IMR-90 (cell line): ENCODE results near the gene OBP2A. TPM values are rescaled to one million over a fixed set of nuclear protein-coding genes. Genes with fewer than 3 reads are reported as not detected.

Experiments
- ATAC-seq: fragments of 200-7000 bp; cut with Tn5 transposase; 2 replicates; pipeline ENCODE4 v1.9.1; 2020; ENCODE audit warnings: low read depth, mild to moderate bottlenecking, moderate library complexity
- BruUV-seq: library from RNA; stranded (reverse); fragments of 400-500 nt; replicated peaks from 2 replicates; lab custom pipeline; 2021; lab: Mats Ljungman, UMichigan
- CTCF ChIA-PET: fragments of 300-600 bp; formaldehyde crosslinking; extraction: SDS; loops from one replicate; lab custom pipeline; 2021; ENCODE audit warnings: antibody characterized with exemption; lab: Yijun Ruan, JAX
- POLR2A ChIA-PET: fragments of 300-600 bp; sonication (Branson Sonifier 250); formaldehyde crosslinking; loops from one replicate; lab custom pipeline; 2022; ENCODE audit warnings: antibody characterized with exemption; ENCODE audit not compliant: unreplicated experiment; lab: Charles Lee
- DNase-seq: peaks from one replicate; pipeline ENCODE4 v3.0.0; 2013
- H2AFZ ChIP-seq: replicated peaks from 2 replicates; pipeline ENCODE3; 2013; ENCODE audit warnings: low read length, mild to moderate bottlenecking; ENCODE audit not compliant: poor library complexity
- H2AK5ac ChIP-seq: 2 replicates; pipeline ENCODE4 v1.6.1; 2013; ENCODE audit warnings: low read depth, low read length, inconsistent platforms
- H2AK9ac ChIP-seq: replicated peaks from 2 replicates; pipeline ENCODE3; 2013; ENCODE audit warnings: mild to moderate bottlenecking, low read depth, low read length, moderate library complexity; ENCODE audit not compliant: poor library complexity
- H2BK120ac ChIP-seq: 2 replicates; pipeline ENCODE4 v1.6.1; 2013; ENCODE audit warnings: low read depth, low read length, inconsistent platforms
- H2BK15ac ChIP-seq: 3 replicates; pipeline ENCODE4 v1.6.1; 2013; ENCODE audit warnings: low read depth, low read length, inconsistent platforms
- H2BK20ac ChIP-seq: 2 replicates; pipeline ENCODE4 v1.6.1; 2013; ENCODE audit warnings: low read depth, mild to moderate bottlenecking, inconsistent platforms, low read length, moderate library complexity
- H2BK5ac ChIP-seq: 2 replicates; pipeline ENCODE4 v1.6.1; 2013; ENCODE audit warnings: mild to moderate bottlenecking, low read depth, low read length, inconsistent platforms; ENCODE audit not compliant: poor library complexity, severe bottlenecking
- H3K14ac ChIP-seq: replicated peaks from 2 replicates; pipeline ENCODE4 v1.6.1; 2013; ENCODE audit warnings: low read depth, low read length, inconsistent platforms
- H3K18ac ChIP-seq: 2 replicates; pipeline ENCODE4 v1.6.1; 2013; ENCODE audit warnings: low read depth, low read length, control low read depth
- H3K23ac ChIP-seq: 2 replicates; pipeline ENCODE4 v1.6.1; 2013; ENCODE audit warnings: low read depth, low read length, inconsistent platforms
- H3K27ac ChIP-seq: 2 replicates; pipeline ENCODE4 v1.5.1; 2013; ENCODE audit warnings: mild to moderate bottlenecking, control low read depth, low read length; ENCODE audit not compliant: insufficient read depth
- H3K27me3 ChIP-seq: 2 replicates; pipeline ENCODE4 v1.6.1; 2013; ENCODE audit warnings: low read length; ENCODE audit not compliant: control insufficient read depth, insufficient read depth
- H3K36me3 ChIP-seq: 2 replicates; pipeline ENCODE4 v1.6.1; 2013; ENCODE audit warnings: low read length, mixed read lengths; ENCODE audit not compliant: control insufficient read depth, insufficient read depth
- H3K4ac ChIP-seq: 2 replicates; pipeline ENCODE4 v1.6.1; 2013; ENCODE audit warnings: low read depth, low read length, inconsistent platforms
- H3K4me1 ChIP-seq: 2 replicates; pipeline ENCODE4 v1.6.1; 2013; ENCODE audit warnings: low read length, mixed read lengths; ENCODE audit not compliant: control insufficient read depth, insufficient read depth
- H3K4me2 ChIP-seq: 2 replicates; pipeline ENCODE4 v1.6.1; 2013; ENCODE audit warnings: low read depth, mild to moderate bottlenecking, control low read depth, low read length, moderate library complexity
- H3K4me3 ChIP-seq: 2 replicates; pipeline ENCODE4 v1.5.1; 2013; ENCODE audit warnings: low read depth, mild to moderate bottlenecking, control low read depth, low read length, moderate library complexity; ENCODE audit not compliant: insufficient read depth
- H3K56ac ChIP-seq: 2 replicates; pipeline ENCODE4 v1.6.1; 2013; ENCODE audit warnings: low read length, inconsistent platforms; ENCODE audit not compliant: insufficient read depth; ENCODE audit errors: extremely low read depth
- H3K79me1 ChIP-seq, 2 experiments: 2 replicates each; pipeline ENCODE4 v1.6.1; 2013; ENCODE audit warnings: low read length in 2 of 2, inconsistent platforms in 1 of 2, low read depth in 1 of 2
- H3K9ac ChIP-seq: 2 replicates; pipeline ENCODE4 v1.6.1; 2013; ENCODE audit warnings: low read depth, low read length, control low read depth
- H3K9me1 ChIP-seq: 2 replicates; pipeline ENCODE4 v1.6.1; 2013; ENCODE audit warnings: low read length, inconsistent platforms; ENCODE audit not compliant: insufficient read depth
- H3K9me3 ChIP-seq: 2 replicates; pipeline ENCODE4 v1.6.1; 2013; ENCODE audit warnings: low read length; ENCODE audit not compliant: control insufficient read depth, insufficient read depth
- H4K20me1 ChIP-seq: 2 replicates; pipeline ENCODE4 v1.6.1; 2013; ENCODE audit warnings: low read length, inconsistent platforms; ENCODE audit not compliant: insufficient read depth
- H4K5ac ChIP-seq: 2 replicates; pipeline ENCODE4 v1.6.1; 2013; ENCODE audit warnings: mild to moderate bottlenecking, low read depth, low read length, control low read depth
- H4K8ac ChIP-seq, 2 experiments: 2 replicates each; pipeline ENCODE4 v1.6.1; 2013; ENCODE audit warnings: low read depth in 2 of 2, low read length in 2 of 2, control low read depth in 1 of 2, inconsistent platforms in 1 of 2
- H4K91ac ChIP-seq: 2 replicates; pipeline ENCODE4 v1.6.1; 2013; ENCODE audit warnings: low read depth, low read length, inconsistent platforms; ENCODE audit not compliant: insufficient read depth
- BHLHE40 ChIP-seq: fragments of 150-350 bp; IDR thresholded peaks from 2 replicates; pipeline ENCODE4 v1.6.1; 2016; ENCODE audit warnings: mild to moderate bottlenecking, low read depth, low read length
- FOS ChIP-seq: fragments of 150-350 bp; IDR thresholded peaks from 2 replicates; pipeline ENCODE4 v1.6.1; 2016; ENCODE audit warnings: low read depth, low read length
- MXI1 ChIP-seq: IDR thresholded peaks from 2 replicates; pipeline ENCODE4 v1.6.1; 2012; ENCODE audit warnings: low read depth, mild to moderate bottlenecking, low read length, moderate library complexity, borderline replicate concordance
- POLR2A ChIP-seq: IDR thresholded peaks from 2 replicates; pipeline ENCODE4 v1.6.1; 2012; ENCODE audit warnings: mild to moderate bottlenecking, low read depth, low read length
- RCOR1 ChIP-seq: IDR thresholded peaks from 2 replicates; pipeline ENCODE4 v1.6.1; 2012; ENCODE audit warnings: mild to moderate bottlenecking, low read length, improper control_type of control experiment; ENCODE audit not compliant: insufficient replicate concordance
- RFX5 ChIP-seq: IDR thresholded peaks from 2 replicates; pipeline ENCODE4 v1.8.0; 2012; ENCODE audit warnings: low read depth, mild to moderate bottlenecking, low read length, moderate library complexity
- SMC3 ChIP-seq: fragments of 150-350 bp; IDR thresholded peaks from 2 replicates; pipeline ENCODE4 v1.6.1; 2016; ENCODE audit warnings: low read depth, mild to moderate bottlenecking, antibody characterized with exemption, low read length, moderate library complexity
- WGBS, 2 experiments: methylation state at CpG; one replicate each; pipeline versions ENCODE4 v1.1.5 to v1.1.7; 2013; ENCODE audit warnings: missing lambda C conversion rate in 2 of 2; ENCODE audit not compliant: insufficient read length in 1 of 2; ENCODE audit errors: extremely low coverage in 2 of 2; 5-methylcytosine and 5-hydroxymethylcytosine counted together
- dilution Hi-C: fragments of 300-500 bp; cut with HindIII; formaldehyde crosslinking; loops from one replicate; pipeline ENCODE4 v1.14.3; 2018; ENCODE audit warnings: low sequenced_read_pairs; ENCODE audit not compliant: unreplicated experiment
- in situ Hi-C: fragments of 300-500 bp; cut with MboI; formaldehyde crosslinking; loops from 3 replicates; pipeline ENCODE4 v1.14.3; 2019; ENCODE audit warnings: low sequenced_read_pairs, inconsistent platforms, mixed read lengths
- intact Hi-C: fragments of 100-400 bp; cut with micrococcal nuclease; formaldehyde crosslinking; loops from 2 replicates; pipeline ENCODE4 v1.10.0; 2022
- polyA plus RNA-seq, 3 experiments: library from polyadenylated mRNA; depleted of rRNA; stranded (reverse); fragments of >200 nt; gene quantifications; 2 replicates each; pipeline ENCODE4 v1.2.3, GENCODE V29; 2012; ENCODE audit warnings: low replicate concordance in 1 of 3
- total RNA-seq: library from RNA; depleted of rRNA; stranded (reverse); fragments of >200 nt; gene quantifications from 2 replicates; pipeline ENCODE4 v1.2.3, GENCODE V29; 2012

The OBP2A gene
- total and polyA plus RNA-seq, 2 of the 4 experiments (the other 2 are of a cell fraction) = not detected

DNA sequence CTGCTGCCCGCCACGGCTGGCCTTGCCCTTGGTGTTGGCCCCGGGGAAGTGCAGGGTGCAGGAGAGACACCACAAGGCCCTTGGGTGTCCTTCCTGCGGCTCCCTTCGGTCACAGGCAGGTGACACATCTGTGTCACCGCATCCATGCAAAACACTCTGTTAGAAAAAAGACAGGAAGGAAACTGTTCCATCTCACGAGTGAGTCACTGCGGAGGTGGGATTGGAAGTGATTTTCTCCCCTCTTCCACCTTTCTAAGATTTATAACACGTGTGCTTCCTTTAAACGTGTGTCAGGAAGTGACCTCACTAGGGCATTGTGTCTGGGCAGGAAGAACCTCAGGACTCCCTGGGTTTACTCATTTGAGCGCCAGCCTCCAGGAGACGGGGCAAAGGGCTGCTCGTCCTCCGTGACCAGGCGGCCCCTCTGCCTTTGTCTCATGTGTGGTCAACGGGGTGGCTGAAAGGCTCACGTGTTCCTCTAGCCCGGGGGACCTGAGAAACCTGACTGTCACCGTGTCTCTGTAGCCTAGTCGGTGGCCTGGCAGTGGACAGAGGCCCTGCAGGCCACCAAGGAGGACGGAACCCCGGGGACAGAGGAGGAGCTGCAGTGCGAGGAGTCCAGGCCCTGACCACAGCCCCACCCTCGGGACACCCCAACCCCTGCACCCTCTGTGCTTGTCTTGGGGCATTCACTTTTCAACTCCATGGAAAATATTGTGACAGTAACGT, 29.6 kb upstream of the OBP2A start:
- Histone ChIP-seq H3K56ac (no peak overlapping the region), H3K36me3 (no peaks in the 10 kb centered on the region), H3K79me1 (no peaks in the 10 kb centered on the region), H3K4me3 (no peak overlapping the region), H3K27ac (no peak overlapping the region), H4K20me1 (no peaks in the 10 kb centered on the region), H3K9me1 (no peaks in the 10 kb centered on the region), H4K8ac (no peak overlapping the region), H3K4me2 (no peak overlapping the region), H3K18ac (no peak overlapping the region), H3K4me1 (no peaks in the 10 kb centered on the region), H3K23ac (no peak overlapping the region), H4K5ac (no peak overlapping the region), H2BK15ac (no peak overlapping the region), H2AK9ac (no peak overlapping the region), H2AFZ (no peak overlapping the region), H2BK5ac (no peak overlapping the region), H4K91ac (no peak overlapping the region), H2BK120ac (no peak overlapping the region), H2AK5ac (no peak overlapping the region), H3K14ac (no peak overlapping the region), H2BK20ac (no peak overlapping the region), H3K9ac (no peak overlapping the region), H3K27me3 (peaks cover 3% of the 10 kb centered on the region; the same call in 1 of the 2 replicates), H3K9me3 (no peaks in the 10 kb centered on the region), H3K4ac (no peak overlapping the region)
- no TSS peak for BruUV-seq
- ChIA-PET POLR2A (no interaction called here), CTCF (no interaction called here)
- ATAC-seq = no peak
- DNase-seq = no peak
- TF ChIP-seq SMC3 (no peak), FOS (no peak), POLR2A (no peak), RCOR1 (no peak), RFX5 (no peak), MXI1 (no peak), BHLHE40 (no peak)
- dilution Hi-C loops = no loop called here
- intact Hi-C loops = no loop called here
- WGBS, 2 experiments = 84% methylated on average over 9 of the region's 25 CpGs; no CpG with 5 or more reads in 1 of the 2 experiments
- in situ Hi-C loops = no loop called here
